HL-60 (cell line): ENCODE data around the gene EIF4G3.

Experiments
- DNase-seq, 2 experiments: peaks; one replicate each; pipeline ENCODE4 v3.0.0-alpha.2; 2010 to 2020; ENCODE audit warnings: low read depth in 1 of 2, low spot score in 1 of 2
- H3K27ac ChIP-seq: fragments of 250-450 bp; sonication (Bioruptor Pico); replicated peaks from 2 replicates; pipeline ENCODE4 v1.5.1; 2020; ENCODE audit warnings: mild to moderate bottlenecking, moderate library complexity
- H3K27me3 ChIP-seq: fragments of 250-450 bp; sonication (Bioruptor Pico); 2 replicates; pipeline ENCODE4 v1.5.1; 2021; ENCODE audit warnings: mild to moderate bottlenecking, moderate library complexity; ENCODE audit not compliant: insufficient read depth, poor library complexity, severe bottlenecking
- H3K4me3 ChIP-seq: replicated peaks from 2 replicates; pipeline ENCODE4 v1.5.1; 2011; ENCODE audit warnings: mild to moderate bottlenecking, control low read depth, low read length; ENCODE audit not compliant: insufficient read depth
- CTCF ChIP-seq: IDR thresholded peaks from one replicate; pipeline ENCODE4 v1.5.1; 2011; ENCODE audit warnings: low read length, control low read depth, inconsistent platforms; ENCODE audit not compliant: insufficient read depth
- GABPA ChIP-seq: IDR thresholded peaks from 2 replicates; pipeline ENCODE4 v1.6.1; 2012; ENCODE audit warnings: low read depth
- POLR2AphosphoS5 ChIP-seq: IDR thresholded peaks from 2 replicates; pipeline ENCODE4 v1.6.1; 2012; ENCODE audit warnings: low read depth
- REST ChIP-seq: IDR thresholded peaks from 2 replicates; pipeline ENCODE4 v1.6.1; 2012; ENCODE audit warnings: low read depth; ENCODE audit not compliant: insufficient replicate concordance
- SPI1 ChIP-seq: IDR thresholded peaks from 2 replicates; pipeline ENCODE4 v1.6.1; 2012; ENCODE audit warnings: low read depth, mild to moderate bottlenecking, borderline replicate concordance

The EIF4G3 gene

GRCh38 chr1:20935717-20936116, 241.0 kb downstream of the EIF4G3 start:
- DNase-seq: no peak
- H3K27ac ChIP-seq: no peak overlapping the region
- H3K4me3 ChIP-seq: no peak overlapping the region
- no peaks in the 10 kb centered on the region for H3K27me3 ChIP-seq
- no peak for TF ChIP-seq SPI1

- no peak overlapping the region for H3K4me3 ChIP-seq
- TF ChIP-seq SPI1: peak; percentile 78
- TF ChIP-seq CTCF: no peak
- TF ChIP-seq POLR2AphosphoS5: no peak
- H3K27me3 ChIP-seq: no peaks in the 10 kb centered on the region
- peak overlapping the region; percentile 68 for H3K27ac ChIP-seq
- peak in 1 of 2 experiments; percentile 53 for DNase-seq
Observed at GRCh38 chr1:20932437-20932977, 244.2 kb downstream of the EIF4G3 start.

- DNase-seq: peak in 1 of 2 experiments; percentile 21
- TF ChIP-seq GABPA (no peak), POLR2AphosphoS5 (no peak), CTCF (no peak), REST (no peak), SPI1 (no peak)
- Histone ChIP-seq H3K4me3 (no peak overlapping the region), H3K27me3 (no peaks in the 10 kb centered on the region), H3K27ac (peak overlapping the region; percentile 68)
Observed at GRCh38 chr1:20931930-20932436, 244.7 kb downstream of the EIF4G3 start.

GRCh38 chr1:20930427-20930826, 246.3 kb downstream of the EIF4G3 start:
- TF ChIP-seq CTCF (no peak), GABPA (no peak), POLR2AphosphoS5 (no peak), REST (no peak), SPI1 (no peak)
- no peak overlapping the region for H3K4me3 ChIP-seq

More at GRCh38 chr1:20930427-20930826, 246.3 kb downstream of the EIF4G3 start:
- H3K27ac ChIP-seq: no peak overlapping the region
- no peak for DNase-seq
- H3K27me3 ChIP-seq: no peaks in the 10 kb centered on the region
